Measurements from ENCODE around the gene CLIP3.
"Not testable (repeated sequence)": the region's sequence is repeated elsewhere in the genome, so short reads cannot be mapped to it uniquely, and the experiment has no call there.

The CLIP3 gene

GRCh38 chr19:36032251-36033104 is at the start of gene CLIP3:
Gene CLIP3 (minus strand): TSS chr19:36032873. CDS start chr19:36032357, 516 bp downstream.
- peak in 2 of 4 experiments; percentile 21 for DNase-seq (ENCODE audit: low read depth in 4 of 4, low spot score in 1 of 4)

GRCh38 chr19:36081894-36082293 is 49.2 kb upstream of the CLIP3 start:
- DNase-seq (ENCODE audit: low read depth in 4 of 4, low spot score in 1 of 4) = no peak

- DNase-seq (ENCODE audit: low read depth in 4 of 4, low spot score in 1 of 4) = no peak
Observed at GRCh38 chr19:36081385-36081784, 48.7 kb upstream of the CLIP3 start.

GRCh38 chr19:36079389-36079945 is 46.8 kb upstream of the CLIP3 start:
- no peak for DNase-seq (ENCODE audit: low read depth in 4 of 4, low spot score in 1 of 4)

GRCh38 chr19:36073121-36073876 is 40.6 kb upstream of the CLIP3 start:
- no peak for DNase-seq (ENCODE audit: low read depth in 4 of 4, low spot score in 1 of 4)

GRCh38 chr19:36072081-36072480 is 39.4 kb upstream of the CLIP3 start:
- DNase-seq (ENCODE audit: low read depth in 4 of 4, low spot score in 1 of 4) = no peak

GRCh38 chr19:36068810-36069499 is 36.3 kb upstream of the CLIP3 start:
- not testable (repeated sequence) for DNase-seq (ENCODE audit: low read depth in 4 of 4, low spot score in 1 of 4)

- DNase-seq (ENCODE audit: low read depth in 4 of 4, low spot score in 1 of 4) = no peak
Observed at GRCh38 chr19:36067681-36068080, 35.0 kb upstream of the CLIP3 start.

GRCh38 chr19:36064826-36065225 is 32.2 kb upstream of the CLIP3 start:
- no peak for DNase-seq (ENCODE audit: low read depth in 4 of 4, low spot score in 1 of 4)

- no peak for DNase-seq (ENCODE audit: low read depth in 4 of 4, low spot score in 1 of 4)
Observed at GRCh38 chr19:36061367-36061766, 28.7 kb upstream of the CLIP3 start.

- no peak for DNase-seq (ENCODE audit: low read depth in 4 of 4, low spot score in 1 of 4)
Observed at GRCh38 chr19:36060430-36060829, 27.8 kb upstream of the CLIP3 start.

- no peak for DNase-seq (ENCODE audit: low read depth in 4 of 4, low spot score in 1 of 4)
Observed at GRCh38 chr19:36059180-36059910, 26.7 kb upstream of the CLIP3 start.

- DNase-seq (ENCODE audit: low read depth in 4 of 4, low spot score in 1 of 4) = no peak
Observed at GRCh38 chr19:36058481-36059179, 26.0 kb upstream of the CLIP3 start.

GRCh38 chr19:36054733-36055686 is 22.3 kb upstream of the CLIP3 start, which contains the start of gene WDR62:
Gene WDR62 (plus strand): TSS chr19:36054897. CDS start chr19:36054972, 75 bp downstream.
- DNase-seq (ENCODE audit: low read depth in 4 of 4, low spot score in 1 of 4) = peak; percentile 89 to 94 (median 91)

- peak; percentile 95 to 100 (median 99) for DNase-seq (ENCODE audit: low read depth in 4 of 4, low spot score in 1 of 4)
Observed at GRCh38 chr19:36054119-36054732, 21.6 kb upstream of the CLIP3 start, which contains the start of gene THAP8. Gene THAP8 (minus strand): TSS chr19:36054285. CDS start chr19:36054217, 68 bp downstream.

- DNase-seq (ENCODE audit: low read depth in 4 of 4, low spot score in 1 of 4) = no peak
Observed at GRCh38 chr19:36051637-36052036, 19.0 kb upstream of the CLIP3 start.

- no peak for DNase-seq (ENCODE audit: low read depth in 4 of 4, low spot score in 1 of 4)
Observed at GRCh38 chr19:36051236-36051635, 18.6 kb upstream of the CLIP3 start.

GRCh38 chr19:36049080-36049698 is 16.5 kb upstream of the CLIP3 start:
- no peak for DNase-seq (ENCODE audit: low read depth in 4 of 4, low spot score in 1 of 4)

All from stimulated activated CD4-positive, alpha-beta T cell treated with anti-CD3 and anti-CD28 coated beads, Interleukin-1b, Interleukin-23, amount 100 ng/mL, for 24 hours (primary cell).